Ovary (tissue), 3 donors: ENCODE data around the gene ZNF511.

ENCODE experiments used
- CTCF ChIP-seq, 3 donors: fragments of 450-650 bp in 2 of 3; fragments of 200-600 bp in 1 of 3; IDR thresholded peaks; one replicate each; pipeline versions ENCODE4 v1.5.1 to v1.8.0; 2016 to 2022; ENCODE audit warnings: antibody characterized with exemption in 3 of 3, mild to moderate bottlenecking in 1 of 3
- POLR2A ChIP-seq: fragments of 450-650 bp; IDR thresholded peaks from one replicate; pipeline ENCODE4 v1.6.1; 2017; ENCODE audit warnings: antibody characterized with exemption, mild to moderate bottlenecking, moderate library complexity
- donor health status: DM: no; HTN: no; CAD: no.

GRCh38 chr10:133282846-133283390, 25.8 kb upstream of the ZNF511 start:
- no peak for TF ChIP-seq CTCF (IDR thresholded peaks at IDR 0.05)
- TF ChIP-seq POLR2A: no peak
